Measurements from ENCODE around the gene PLD4.
"Not testable (repeated sequence)": the region's sequence is repeated elsewhere in the genome, so short reads cannot be mapped to it uniquely, and the experiment has no call there.

The PLD4 gene

DNA sequence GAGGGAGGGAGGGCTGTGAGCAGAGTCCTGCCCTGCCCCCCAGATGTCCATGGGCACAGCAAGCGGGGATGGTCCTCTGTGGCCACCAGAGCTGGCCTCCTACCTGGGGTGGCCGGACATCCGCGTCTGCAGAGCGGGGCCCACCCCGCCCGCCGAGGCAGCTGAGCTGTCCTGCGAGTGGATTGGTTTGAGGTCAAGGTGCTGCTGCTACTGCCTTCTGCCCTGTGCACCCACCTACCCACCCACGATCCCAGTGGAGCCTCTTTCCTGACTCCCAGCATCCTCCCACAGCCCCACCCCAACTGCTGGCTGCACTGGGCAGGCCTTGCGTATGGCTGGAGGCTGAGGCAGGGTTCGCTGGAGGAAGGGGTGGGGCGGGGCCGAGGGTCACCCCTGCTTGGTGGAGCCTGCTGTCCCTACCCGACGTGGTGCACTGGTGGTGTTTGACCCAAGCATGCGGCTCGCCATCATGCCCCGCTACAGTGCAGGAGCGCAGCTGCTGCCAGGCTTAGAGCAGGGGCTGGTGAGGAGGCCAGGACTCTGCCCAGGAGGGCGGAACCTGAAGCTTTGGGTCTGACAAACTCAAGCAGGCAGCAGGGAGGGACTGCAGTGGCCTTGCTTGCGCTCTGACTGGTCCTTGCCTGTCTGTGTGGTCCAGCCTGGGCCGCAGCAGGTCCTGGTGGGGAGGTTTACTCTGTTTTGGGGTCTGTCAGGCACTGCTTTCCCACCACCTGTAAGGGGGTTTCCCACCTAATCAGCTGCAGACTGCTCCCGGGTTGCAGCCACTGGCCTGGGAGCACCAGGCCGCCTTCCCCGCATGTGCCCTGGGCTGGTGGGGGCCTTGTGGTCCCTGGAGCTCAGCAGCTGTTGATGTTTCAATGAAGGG lies 35.9 kb upstream of the PLD4 start:
- TF ChIP-seq, protein P1, sequence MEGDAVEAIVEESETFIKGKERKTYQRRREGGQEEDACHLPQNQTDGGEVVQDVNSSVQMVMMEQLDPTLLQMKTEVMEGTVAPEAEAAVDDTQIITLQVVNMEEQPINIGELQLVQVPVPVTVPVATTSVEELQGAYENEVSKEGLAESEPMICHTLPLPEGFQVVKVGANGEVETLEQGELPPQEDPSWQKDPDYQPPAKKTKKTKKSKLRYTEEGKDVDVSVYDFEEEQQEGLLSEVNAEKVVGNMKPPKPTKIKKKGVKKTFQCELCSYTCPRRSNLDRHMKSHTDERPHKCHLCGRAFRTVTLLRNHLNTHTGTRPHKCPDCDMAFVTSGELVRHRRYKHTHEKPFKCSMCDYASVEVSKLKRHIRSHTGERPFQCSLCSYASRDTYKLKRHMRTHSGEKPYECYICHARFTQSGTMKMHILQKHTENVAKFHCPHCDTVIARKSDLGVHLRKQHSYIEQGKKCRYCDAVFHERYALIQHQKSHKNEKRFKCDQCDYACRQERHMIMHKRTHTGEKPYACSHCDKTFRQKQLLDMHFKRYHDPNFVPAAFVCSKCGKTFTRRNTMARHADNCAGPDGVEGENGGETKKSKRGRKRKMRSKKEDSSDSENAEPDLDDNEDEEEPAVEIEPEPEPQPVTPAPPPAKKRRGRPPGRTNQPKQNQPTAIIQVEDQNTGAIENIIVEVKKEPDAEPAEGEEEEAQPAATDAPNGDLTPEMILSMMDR (conservative IDR thresholded peaks at IDR 0.05): no peak
- no peak overlapping the region for H3K27ac ChIP-seq

DNA sequence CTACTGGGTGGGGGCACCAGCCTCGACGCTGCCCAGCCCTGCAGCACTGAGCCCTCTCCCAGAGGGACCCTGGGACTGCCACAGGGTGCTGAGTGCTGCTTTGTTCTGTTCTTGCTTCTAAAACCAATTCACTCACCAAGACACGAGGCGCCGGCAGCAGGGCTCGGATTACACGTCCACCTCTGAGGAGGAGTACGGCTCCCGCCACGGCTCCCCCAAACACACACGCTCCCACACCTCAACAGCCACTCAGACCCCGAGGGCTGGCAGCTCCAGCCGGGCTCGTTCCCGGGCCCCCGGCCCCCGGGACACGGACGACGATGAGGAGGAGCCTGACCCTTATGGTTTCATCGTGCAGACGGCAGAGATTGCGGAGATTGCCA lies 35.3 kb upstream of the PLD4 start:
- TF ChIP-seq, protein P1 (conservative IDR thresholded peaks at IDR 0.05): no peak
- H3K27ac ChIP-seq: no peak overlapping the region

DNA sequence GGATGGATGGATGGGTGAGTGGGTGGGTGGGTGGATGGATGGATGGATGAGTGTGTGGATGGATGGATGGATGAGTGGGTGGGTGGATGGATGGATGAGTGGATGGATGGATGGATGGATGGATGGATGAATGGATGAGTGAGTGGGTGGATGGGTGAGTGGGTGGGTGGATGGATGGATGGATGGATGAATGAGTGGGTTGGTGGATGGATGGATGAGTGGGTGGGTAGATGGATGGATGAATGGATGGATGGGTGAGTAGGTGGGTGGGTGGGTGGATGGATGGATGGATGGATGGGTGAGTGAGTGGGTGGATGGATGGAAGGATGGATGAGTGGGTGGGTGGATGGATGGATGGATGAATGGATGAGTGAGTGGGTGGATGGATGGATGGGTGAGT lies 34.4 kb upstream of the PLD4 start:
- not testable (repeated sequence) for H3K27ac ChIP-seq

DNA sequence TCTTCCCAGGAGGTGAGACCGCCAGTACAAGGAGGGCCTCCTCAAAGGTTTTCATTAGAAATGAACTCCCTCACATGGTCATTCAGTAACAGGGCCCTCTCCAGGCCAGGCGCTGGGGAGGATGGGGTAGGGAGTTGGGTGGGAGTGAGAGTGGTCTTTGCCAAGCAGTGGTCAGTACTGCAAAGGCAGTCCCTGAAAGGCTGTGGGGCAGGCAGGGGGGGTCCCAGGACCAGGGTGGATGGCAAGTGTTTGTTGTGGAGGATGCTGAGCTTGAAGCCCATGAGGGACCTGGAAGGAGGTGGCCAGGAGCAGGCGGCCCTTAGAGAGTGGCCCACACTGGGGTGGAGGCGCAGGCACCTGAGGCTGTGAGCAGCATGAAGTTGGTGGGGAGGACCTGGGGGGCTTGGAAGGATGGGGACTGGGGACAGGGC lies 33.5 kb upstream of the PLD4 start:
- H3K27ac ChIP-seq: no peak overlapping the region
- TF ChIP-seq, protein P1 (conservative IDR thresholded peaks at IDR 0.05): no peak

DNA sequence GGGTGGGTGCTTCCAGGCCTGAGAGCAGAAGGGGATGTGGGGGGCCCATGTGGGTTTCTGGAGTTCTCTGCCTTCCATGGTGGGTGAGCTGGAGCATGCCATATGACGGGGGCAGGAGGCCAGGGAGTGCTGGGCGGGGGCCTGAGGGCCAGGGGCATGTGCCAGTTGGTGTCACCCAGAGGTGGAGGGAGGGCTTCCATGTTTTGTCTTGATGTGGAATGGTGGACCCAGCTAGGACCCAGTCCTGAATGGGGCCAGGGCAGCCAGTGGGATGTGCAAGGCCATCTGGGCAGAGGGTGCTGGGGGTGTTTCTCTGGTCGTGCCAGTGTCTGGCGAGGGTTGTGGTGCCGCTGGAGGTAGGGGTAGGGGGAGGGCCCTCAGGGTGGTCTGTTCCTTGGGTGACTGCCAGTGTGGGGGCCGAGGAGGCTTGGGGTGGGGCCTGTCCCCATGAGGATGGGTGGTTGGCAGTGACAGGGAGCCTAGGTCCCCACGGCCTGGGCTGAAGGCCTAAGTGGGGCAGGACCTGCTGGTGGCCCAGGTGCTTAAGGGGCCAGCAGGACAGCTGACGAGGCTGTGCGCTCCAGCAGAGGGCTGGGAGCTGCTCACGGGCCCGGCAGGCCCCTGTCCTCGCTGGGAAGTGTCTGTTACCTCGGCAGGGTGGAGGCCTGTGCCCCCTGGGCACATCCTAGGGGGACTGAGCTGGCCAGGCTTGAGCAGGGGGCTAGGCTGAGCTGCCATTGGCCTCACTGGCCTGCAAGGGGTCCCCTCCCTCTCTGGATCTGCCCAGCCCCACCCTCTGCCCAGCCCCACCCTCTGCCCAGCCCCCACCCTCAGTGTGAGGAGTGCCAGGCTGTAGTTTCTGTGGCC lies 32.8 kb upstream of the PLD4 start:
- no peak overlapping the region for H3K27ac ChIP-seq
- TF ChIP-seq, protein P1 (conservative IDR thresholded peaks at IDR 0.05): no peak

DNA sequence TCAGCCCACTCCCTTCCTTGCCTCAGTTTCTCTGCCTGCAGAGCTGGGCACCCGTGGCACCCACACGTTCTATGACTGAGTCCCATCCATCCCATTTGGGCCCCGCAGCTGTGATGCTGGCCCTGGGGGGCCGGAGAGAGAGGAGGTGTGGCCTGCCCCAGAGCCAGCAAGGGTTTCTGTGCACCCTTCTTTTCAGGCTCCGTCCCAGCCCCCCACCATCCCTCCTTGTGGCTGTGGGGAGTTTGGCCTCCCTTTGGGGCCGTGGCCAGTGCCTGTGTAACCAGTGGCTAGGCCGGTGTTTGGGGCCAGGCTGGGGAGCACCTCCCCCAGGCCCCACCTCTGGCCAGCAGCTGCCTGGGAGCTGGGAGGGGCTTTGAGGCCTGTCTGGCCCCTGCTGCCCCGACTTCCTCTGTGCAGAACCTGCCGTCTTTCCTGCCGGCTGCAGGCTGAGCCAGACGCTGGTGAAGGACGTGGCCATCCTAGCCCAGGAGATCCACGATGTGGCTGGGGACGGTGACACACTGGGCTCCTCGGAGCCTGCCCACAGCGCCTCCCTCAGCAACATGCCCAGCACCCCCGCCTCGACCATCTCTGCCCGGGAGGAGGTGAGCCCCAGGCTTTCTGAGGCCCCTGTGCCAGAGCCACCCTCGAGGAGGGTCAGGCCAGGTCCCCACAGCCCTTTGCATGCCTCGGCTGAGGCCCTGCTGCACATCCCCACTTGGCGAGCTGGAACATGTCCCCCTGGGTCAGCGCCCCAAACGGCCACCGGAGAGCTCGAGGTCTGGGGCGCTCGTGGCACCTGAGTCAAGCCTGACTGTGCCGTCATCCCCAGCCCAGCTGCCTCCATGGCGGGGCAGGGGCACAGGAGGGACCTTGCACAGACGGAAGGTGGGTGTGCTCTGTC lies 31.9 kb upstream of the PLD4 start:
- TF ChIP-seq, protein P1 (conservative IDR thresholded peaks at IDR 0.05): no peak

DNA sequence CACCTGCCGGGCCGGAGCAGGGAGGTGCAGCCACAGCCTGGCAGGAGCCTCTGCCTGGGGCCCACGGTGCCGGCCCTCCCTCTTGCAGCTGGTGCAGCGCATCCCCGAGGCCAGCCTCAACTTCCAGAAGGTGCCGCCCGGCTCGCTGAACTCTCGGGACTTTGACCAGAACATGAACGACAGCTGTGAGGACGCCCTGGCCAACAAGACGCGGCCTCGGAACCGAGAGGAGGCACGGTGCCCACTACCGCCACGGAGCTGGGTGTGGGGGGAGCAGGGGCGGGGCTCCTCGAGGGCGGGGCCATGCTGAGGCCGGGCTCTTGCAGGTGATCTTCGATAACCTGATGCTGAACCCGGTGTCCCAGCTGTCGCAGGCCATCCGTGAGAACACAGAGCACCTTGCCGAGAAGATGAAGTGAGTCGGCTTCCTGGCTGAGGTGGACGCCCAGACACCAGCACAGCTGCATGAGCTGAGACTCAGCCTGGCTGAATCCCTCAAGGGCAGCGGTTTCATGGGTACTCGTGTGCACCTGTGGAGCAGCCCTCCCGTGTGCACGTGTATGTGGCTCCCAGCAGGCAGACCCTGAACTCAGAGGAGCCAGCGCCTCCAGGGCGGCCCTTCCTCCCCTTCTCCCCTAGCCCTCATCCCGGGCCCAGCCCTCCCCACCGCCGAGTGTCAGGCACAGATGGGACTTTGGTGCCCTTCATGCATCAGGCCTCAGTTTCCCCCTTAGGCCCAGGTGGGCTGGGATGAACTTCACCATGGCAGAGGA lies 31.1 kb upstream of the PLD4 start:
- no peak overlapping the region for H3K27ac ChIP-seq
- TF ChIP-seq, protein P1 (conservative IDR thresholded peaks at IDR 0.05): no peak

More for the DNA sequence above, 31.9 kb upstream of the PLD4 start:
- H3K27ac ChIP-seq: no peak overlapping the region

All from VCaP (cell line).